HUES6 (cell line): Measurements from ENCODE around the gene TNIP1.

Experiments
- H3K27ac ChIP-seq: 2 replicates; pipeline ENCODE4 v1.7.0; 2013; ENCODE audit warnings: low read depth, mild to moderate bottlenecking, low read length, inconsistent platforms
- H3K27me3 ChIP-seq: 2 replicates; pipeline ENCODE4 v1.6.1; 2013; ENCODE audit warnings: low read length; ENCODE audit not compliant: control insufficient read depth, insufficient read depth
- H3K36me3 ChIP-seq: 2 replicates; pipeline ENCODE4 v1.6.1; 2013; ENCODE audit warnings: low read length; ENCODE audit not compliant: control insufficient read depth, insufficient read depth
- H3K4me1 ChIP-seq: 2 replicates; pipeline ENCODE4 v1.6.1; 2013; ENCODE audit warnings: low read length; ENCODE audit not compliant: control insufficient read depth, insufficient read depth
- H3K4me3 ChIP-seq: 2 replicates; pipeline ENCODE4 v1.5.1; 2013; ENCODE audit warnings: low read depth, low read length
- H3K9ac ChIP-seq: one replicate; pipeline ENCODE4 v1.6.1; 2013; ENCODE audit warnings: mild to moderate bottlenecking, low read length
- H3K9me3 ChIP-seq: 2 replicates; pipeline ENCODE4 v1.6.1; 2013; ENCODE audit warnings: low read depth, low read length; ENCODE audit not compliant: control insufficient read depth, insufficient read depth

TNIP1 gene

GRCh38 chr5:151026679-151027078, 54.2 kb downstream of the TNIP1 start:
- Histone ChIP-seq H3K9ac (no peak overlapping the region), H3K27me3 (peaks cover 9% of the 10 kb centered on the region; the same call in 1 of the 2 replicates), H3K27ac (no peak overlapping the region), H3K4me3 (no peak overlapping the region), H3K36me3 (peaks cover 36% of the 10 kb centered on the region), H3K4me1 (no peaks in the 10 kb centered on the region), H3K9me3 (no peaks in the 10 kb centered on the region)

DNA sequence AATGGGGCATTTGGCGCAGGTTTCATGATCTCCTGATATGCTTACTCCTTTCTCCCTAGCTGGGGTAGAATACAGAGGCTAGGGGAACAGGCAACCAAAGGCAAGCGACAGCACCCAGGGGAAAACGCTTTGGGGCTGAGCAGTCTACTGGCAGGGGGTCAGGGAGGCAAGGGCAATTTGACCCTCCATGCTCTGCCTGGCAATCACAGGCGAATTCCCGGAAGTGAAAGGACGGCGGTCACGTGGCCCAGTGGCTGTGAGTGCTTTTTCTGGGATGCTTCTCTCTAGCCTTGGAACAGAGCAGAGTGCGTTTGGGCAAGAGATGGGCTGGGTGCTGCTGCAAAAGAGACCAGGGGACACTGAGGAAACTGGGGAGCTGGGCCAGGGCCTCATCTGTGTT, 54.7 kb downstream of the TNIP1 start:
- Histone ChIP-seq H3K27ac (no peak overlapping the region), H3K9ac (no peak overlapping the region), H3K36me3 (peaks cover 33% of the 10 kb centered on the region), H3K4me3 (no peak overlapping the region), H3K27me3 (peaks cover 15% of the 10 kb centered on the region), H3K9me3 (no peaks in the 10 kb centered on the region), H3K4me1 (0 out of 2 replicates have a peak, but pooled peaks cover 1% of the 10 kb centered on the region)

DNA sequence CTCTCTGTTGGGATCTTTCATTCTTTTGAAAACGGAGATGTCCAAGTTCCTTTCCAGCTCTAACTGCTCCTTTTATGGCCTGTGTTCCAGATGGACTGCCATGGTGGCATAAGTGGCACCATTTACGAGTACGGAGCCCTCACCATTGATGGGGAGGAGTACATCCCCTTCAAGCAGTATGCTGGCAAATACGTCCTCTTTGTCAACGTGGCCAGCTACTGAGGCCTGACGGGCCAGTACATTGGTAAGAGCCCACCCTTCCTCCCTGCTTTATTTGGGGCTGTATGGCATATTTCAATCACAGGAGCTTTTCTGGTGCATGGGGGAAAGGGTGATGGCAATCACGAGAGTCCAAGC, 55.6 kb downstream of the TNIP1 start:
- peaks cover 28% of the 10 kb centered on the region for H3K36me3 ChIP-seq
- H3K27me3 ChIP-seq: peaks cover 19% of the 10 kb centered on the region
- H3K9me3 ChIP-seq: no peaks in the 10 kb centered on the region
- H3K9ac ChIP-seq: no peak overlapping the region
- H3K4me1 ChIP-seq: 0 out of 2 replicates have a peak, but pooled peaks cover 2% of the 10 kb centered on the region
- no peak overlapping the region for H3K27ac ChIP-seq
- H3K4me3 ChIP-seq: no peak overlapping the region

DNA sequence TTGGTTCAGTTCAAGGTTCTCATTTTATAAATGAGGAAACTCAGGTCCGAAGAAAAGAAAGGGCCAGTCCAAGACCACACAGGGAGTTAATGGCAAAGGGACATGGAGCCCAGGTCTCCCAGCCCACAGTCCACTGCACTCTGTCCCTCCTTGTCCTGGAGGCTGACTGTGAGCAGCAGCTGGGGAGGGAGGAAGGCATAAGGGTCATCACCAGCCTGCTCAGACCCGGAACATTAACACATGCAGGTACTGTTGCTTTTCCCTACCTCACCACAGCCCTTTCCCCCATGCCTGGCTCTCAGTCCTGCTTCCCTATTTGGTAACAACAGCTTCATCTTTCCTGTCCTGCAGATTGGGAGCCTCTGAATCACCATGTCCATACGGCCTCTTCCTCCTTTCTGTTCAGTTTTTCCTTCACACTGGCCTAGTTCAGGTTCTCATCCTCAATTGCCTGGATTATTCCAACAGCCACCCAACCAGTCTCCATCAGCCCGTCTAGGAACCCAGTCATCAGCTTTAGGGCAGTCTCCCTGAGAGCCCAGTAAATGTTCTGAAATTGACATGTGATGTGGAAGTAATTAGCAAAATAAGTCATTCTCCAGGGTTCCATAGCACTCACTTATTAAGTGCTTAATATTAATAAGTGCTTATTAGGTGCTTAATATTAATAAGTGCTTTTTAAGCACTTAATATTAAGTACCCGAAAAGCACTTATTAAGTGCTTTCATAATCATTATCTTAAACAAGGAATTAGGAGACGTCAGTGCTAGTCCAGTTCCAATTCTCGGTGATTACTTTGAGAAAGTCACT, 56.2 kb downstream of the TNIP1 start:
- Histone ChIP-seq H3K9me3 (no peaks in the 10 kb centered on the region), H3K36me3 (peaks cover 24% of the 10 kb centered on the region)

GRCh38 chr5:151023651-151024050, 57.2 kb downstream of the TNIP1 start:
- Histone ChIP-seq H3K27me3 (peaks cover 19% of the 10 kb centered on the region), H3K9ac (no peak overlapping the region), H3K4me3 (no peak overlapping the region), H3K36me3 (peaks cover 18% of the 10 kb centered on the region), H3K4me1 (0 out of 2 replicates have a peak, but pooled peaks cover 2% of the 10 kb centered on the region), H3K27ac (no peak overlapping the region), H3K9me3 (no peaks in the 10 kb centered on the region)

More for the DNA sequence above, 56.2 kb downstream of the TNIP1 start:
- H3K27ac ChIP-seq: no peak overlapping the region
- H3K4me3 ChIP-seq: no peak overlapping the region
- peaks cover 19% of the 10 kb centered on the region for H3K27me3 ChIP-seq
- H3K9ac ChIP-seq: no peak overlapping the region
- 0 out of 2 replicates have a peak, but pooled peaks cover 2% of the 10 kb centered on the region for H3K4me1 ChIP-seq

DNA sequence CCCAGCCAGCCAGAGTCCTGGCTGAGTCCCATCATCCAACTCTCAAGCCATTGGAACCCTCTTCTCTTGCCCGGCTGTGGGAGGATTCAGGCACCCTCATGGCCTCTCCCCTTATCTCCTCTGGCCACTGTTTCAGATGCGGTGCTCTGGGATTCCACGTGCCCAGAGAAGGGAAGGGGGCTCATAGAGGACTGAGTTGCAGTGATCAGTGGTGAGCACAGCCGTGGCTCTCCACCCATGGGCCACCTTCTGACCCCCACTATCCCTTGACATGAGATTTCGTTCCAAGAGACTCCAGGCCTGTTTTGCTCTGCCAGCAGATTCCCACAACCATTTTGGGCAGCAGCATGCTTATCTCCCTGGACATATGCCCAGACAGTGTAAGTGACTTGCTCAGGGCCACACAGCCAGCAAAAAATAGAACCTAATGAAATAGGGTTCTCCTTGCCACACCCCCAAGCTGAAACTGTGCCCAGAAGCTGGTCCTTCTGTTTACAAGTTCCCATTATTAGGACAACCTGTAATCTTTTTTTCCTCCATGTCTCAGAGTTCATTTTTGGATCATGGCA, 57.7 kb downstream of the TNIP1 start:
- Histone ChIP-seq H3K4me3 (no peak overlapping the region), H3K9me3 (no peaks in the 10 kb centered on the region), H3K27me3 (peaks cover 22% of the 10 kb centered on the region), H3K36me3 (peaks cover 13% of the 10 kb centered on the region), H3K4me1 (0 out of 2 replicates have a peak, but pooled peaks cover 2% of the 10 kb centered on the region), H3K9ac (no peak overlapping the region), H3K27ac (no peak overlapping the region)

GRCh38 chr5:151022511-151023018, 58.3 kb downstream of the TNIP1 start:
- Histone ChIP-seq H3K27ac (no peak overlapping the region), H3K27me3 (peaks cover 27% of the 10 kb centered on the region), H3K9ac (no peak overlapping the region)

GRCh38 chr5:151021746-151022145, 59.1 kb downstream of the TNIP1 start:
- Histone ChIP-seq H3K9me3 (no peaks in the 10 kb centered on the region), H3K36me3 (peaks cover under 1% of the 10 kb centered on the region; the same call in 1 of the 2 replicates), H3K9ac (no peak overlapping the region), H3K4me3 (0 out of 2 replicates have a peak overlapping the region, but pooled peaks have one; percentile 86), H3K27me3 (peaks cover 29% of the 10 kb centered on the region), H3K27ac (no peak overlapping the region), H3K4me1 (0 out of 2 replicates have a peak, but pooled peaks cover 2% of the 10 kb centered on the region)

More at GRCh38 chr5:151022511-151023018, 58.3 kb downstream of the TNIP1 start:
- Histone ChIP-seq H3K4me1 (0 out of 2 replicates have a peak, but pooled peaks cover 2% of the 10 kb centered on the region), H3K9me3 (no peaks in the 10 kb centered on the region), H3K4me3 (no peak overlapping the region), H3K36me3 (peaks cover 8% of the 10 kb centered on the region; the same call in 1 of the 2 replicates)

DNA sequence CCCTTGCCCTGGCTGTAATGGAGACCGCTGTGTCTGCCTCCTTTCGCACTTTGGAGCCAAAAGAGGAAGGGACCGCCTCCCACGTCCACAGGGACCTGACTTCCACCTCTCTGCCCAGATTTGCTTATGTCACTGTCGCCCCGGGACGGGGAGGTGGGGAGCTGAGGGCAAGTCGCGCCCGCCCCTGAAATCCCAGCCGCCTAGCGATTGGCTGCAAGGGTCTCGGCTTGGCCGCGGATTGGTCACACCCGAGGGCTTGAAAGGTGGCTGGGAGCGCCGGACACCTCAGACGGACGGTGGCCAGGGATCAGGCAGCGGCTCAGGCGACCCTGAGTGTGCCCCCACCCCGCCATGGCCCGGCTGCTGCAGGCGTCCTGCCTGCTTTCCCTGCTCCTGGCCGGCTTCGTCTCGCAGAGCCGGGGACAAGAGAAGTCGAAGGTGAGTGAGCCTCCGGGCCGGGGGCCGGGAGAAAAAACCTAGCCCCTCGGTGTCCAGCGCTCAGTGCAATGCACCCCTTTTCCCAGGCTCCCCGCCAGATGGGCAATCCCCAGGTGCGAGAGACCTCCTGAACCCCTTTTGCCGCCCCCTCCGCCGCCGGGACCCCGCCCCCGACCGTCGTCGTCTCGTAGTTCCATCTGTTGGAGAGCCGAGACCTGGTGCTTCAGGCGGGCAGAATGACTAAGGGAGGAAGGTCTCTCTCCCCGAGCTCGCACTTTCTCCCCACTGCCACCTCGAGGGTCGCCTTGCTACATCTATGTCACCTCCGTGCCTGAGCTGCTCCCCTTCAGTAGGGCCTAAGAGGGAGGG, 60.3 kb downstream of the TNIP1 start, which contains the start of gene GPX3:
Gene GPX3, plus strand, starts transcription at position 288 of the 807 bp plus-strand sequence. Its CDS starts 64 bp downstream, at position 352.
- no peak within 1 kb of the TSS for H3K27ac ChIP-seq
- H3K4me3 ChIP-seq: peak within 1 kb of the TSS; percentile 86
- peaks cover 29% of the 10 kb centered on the region for H3K27me3 ChIP-seq
- H3K4me1 ChIP-seq: 0 out of 2 replicates have a peak, but pooled peaks cover 2% of the 10 kb centered on the region
- H3K9ac ChIP-seq: peak within 1 kb of the TSS; percentile 62
- H3K9me3 ChIP-seq: no peaks in the 10 kb centered on the region
- no peaks in the 10 kb centered on the region for H3K36me3 ChIP-seq

- 0 out of 2 replicates have a peak, but pooled peaks cover 2% of the 10 kb centered on the region for H3K4me1 ChIP-seq
- H3K36me3 ChIP-seq: no peaks in the 10 kb centered on the region
These were observed 61.5 kb downstream of the TNIP1 start for GRCh38 chr5:151019331-151019730.

More at GRCh38 chr5:151019331-151019730, 61.5 kb downstream of the TNIP1 start:
- Histone ChIP-seq H3K4me3 (no peak overlapping the region), H3K9me3 (no peaks in the 10 kb centered on the region), H3K27ac (no peak overlapping the region), H3K27me3 (peaks cover 29% of the 10 kb centered on the region), H3K9ac (no peak overlapping the region)
